ENCODE measurements around the gene GGTLC1. TPM values are rescaled to one million over a fixed set of nuclear protein-coding genes. Genes with fewer than 3 reads are reported as not detected.

The GGTLC1 gene
- total RNA-seq, 1 experiment from 2014 or later, result not detected

GRCh38 chr20:24016607-24017457 lies 28.3 kb upstream of the GGTLC1 start:
- no peak for DNase-seq (ENCODE audit: low read depth, low spot score)
- Histone ChIP-seq H3K27me3 (ENCODE audit: insufficient read depth, low read length) (peaks cover 27% of the 10 kb centered on the region), H2AFZ (ENCODE audit: low read depth, low read length, poor library complexity, severe bottlenecking) (no peak overlapping the region), H3K36me3 (ENCODE audit: control insufficient read depth in 1 of 2, insufficient read depth in 2 of 2, low read length in 2 of 2) (no peaks in the 10 kb centered on the region), H3K4me1 (ENCODE audit: control insufficient read depth in 1 of 2, insufficient read depth in 2 of 2, low read length in 2 of 2) (no peaks in the 10 kb centered on the region), H3K9me3 (ENCODE audit: control insufficient read depth in 1 of 2, insufficient read depth in 1 of 2, low read depth in 1 of 2, low read length in 2 of 2) (no peaks in the 10 kb centered on the region), H3K4me2 (ENCODE audit: low read length) (no peak overlapping the region), H3K9me2 (ENCODE audit: insufficient read depth) (no peaks in the 10 kb centered on the region), H3K9ac (ENCODE audit: low read length) (no peak overlapping the region), H3K79me2 (ENCODE audit: insufficient read depth, low read length) (no peaks in the 10 kb centered on the region), H4K20me1 (ENCODE audit: insufficient read depth) (no peaks in the 10 kb centered on the region), H3K4me3 (replicated peaks in 1 of 2; ENCODE audit: low read depth in 1 of 2, low read length in 2 of 2) (no peak overlapping the region), H3K27ac (ENCODE audit: low read depth, low read length) (no peak overlapping the region)
- TF ChIP-seq EGR1 (IDR thresholded peaks at IDR 0.05; ENCODE audit: low read depth) (no peak), ZNF274 (IDR thresholded peaks at IDR 0.05; ENCODE audit: low read depth, low read length) (no peak), ZFX (IDR thresholded peaks at IDR 0.05) (no peak), POLR2A (IDR thresholded peaks at IDR 0.05; ENCODE audit: borderline replicate concordance, extremely low read depth, insufficient read depth, insufficient read length) (no peak)
- intact Hi-C loops (cut with micrococcal nuclease), result no loop called here
- RAD21 ChIA-PET (ENCODE audit: low non-redundant PET in 1 of 2, low total read pairs in 2 of 2, uncharacterized antibody in 2 of 2, unreplicated experiment in 2 of 2), result no interaction called here
- no TSS peak for BruUV-seq (replicated peaks)
- POLR2A ChIA-PET, result no interaction called here
- no peak for ATAC-seq
- CTCF ChIA-PET, result interaction anchor here (0.7 kb wide), 1 partner anchor 293 kb away, joined by 3 read pairs; no protein-coding TSS in a partner anchor

GRCh38 chr20:24013953-24014352 lies 25.4 kb upstream of the GGTLC1 start:
- ChIA-PET CTCF (no interaction called here), RAD21 (ENCODE audit: low non-redundant PET in 1 of 2, low total read pairs in 2 of 2, uncharacterized antibody in 2 of 2, unreplicated experiment in 2 of 2) (no interaction called here), POLR2A (no interaction called here)

More at GRCh38 chr20:24013953-24014352, 25.4 kb upstream of the GGTLC1 start:
- H3K9ac ChIP-seq (ENCODE audit: low read length), result no peak overlapping the region
- no peaks in the 10 kb centered on the region for H3K9me2 ChIP-seq (ENCODE audit: insufficient read depth)
- no peak for ATAC-seq
- no peaks in the 10 kb centered on the region for H3K36me3 ChIP-seq (ENCODE audit: control insufficient read depth in 1 of 2, insufficient read depth in 2 of 2, low read length in 2 of 2)
- no peaks in the 10 kb centered on the region for H3K79me2 ChIP-seq (ENCODE audit: insufficient read depth, low read length)
- H2AFZ ChIP-seq (ENCODE audit: low read depth, low read length, poor library complexity, severe bottlenecking), result no peak overlapping the region
- BruUV-seq (replicated peaks), result no TSS peak
- intact Hi-C loops (cut with micrococcal nuclease), result no loop called here
- TF ChIP-seq EZH2 (IDR thresholded peaks at IDR 0.05) (no peak), CEBPB (IDR thresholded peaks at IDR 0.05; ENCODE audit: low read depth) (no peak), FOSL1 (IDR thresholded peaks at IDR 0.05; ENCODE audit: low read depth) (no peak), JUND (IDR thresholded peaks at IDR 0.05) (no peak), ELF1 (IDR thresholded peaks at IDR 0.05; ENCODE audit: borderline replicate concordance, low read depth) (no peak), EZH2phosphoT487 (IDR thresholded peaks at IDR 0.05; ENCODE audit: borderline replicate concordance) (no peak), CBX3 (IDR thresholded peaks at IDR 0.05; ENCODE audit: low read depth) (no peak), EGR1 (IDR thresholded peaks at IDR 0.05; ENCODE audit: low read depth) (no peak)
- H3K27ac ChIP-seq (ENCODE audit: low read depth, low read length), result no peak overlapping the region
- H3K9me3 ChIP-seq (ENCODE audit: control insufficient read depth in 1 of 2, insufficient read depth in 1 of 2, low read depth in 1 of 2, low read length in 2 of 2), result no peaks in the 10 kb centered on the region
- no peak for DNase-seq (ENCODE audit: low read depth, low spot score)
- no peak overlapping the region for H3K4me3 ChIP-seq (replicated peaks in 1 of 2; ENCODE audit: low read depth in 1 of 2, low read length in 2 of 2)
- peaks cover 27% of the 10 kb centered on the region for H3K27me3 ChIP-seq (ENCODE audit: insufficient read depth, low read length)
- H4K20me1 ChIP-seq (ENCODE audit: insufficient read depth), result no peaks in the 10 kb centered on the region
- H3K4me1 ChIP-seq (ENCODE audit: control insufficient read depth in 1 of 2, insufficient read depth in 2 of 2, low read length in 2 of 2), result no peaks in the 10 kb centered on the region
- H3K4me2 ChIP-seq (ENCODE audit: low read length), result no peak overlapping the region
